Uterus (tissue), 4 donors: ENCODE results near the gene DPP10. TPM values are rescaled to one million over a fixed set of nuclear protein-coding genes. Genes with fewer than 3 reads are reported as not detected.

Experiments used
- DNase-seq, 2 donors: peaks; one replicate each; pipeline ENCODE4 v3.0.0-alpha.2; 2019 to 2020
- H3K27ac ChIP-seq, 2 donors: fragments of 200-600 bp; sonication (generic); 1 replicate in 1 of 2; 2 replicates in 1 of 2; pipeline ENCODE4 v1.5.1; 2016 to 2018
- H3K27me3 ChIP-seq, 2 donors: fragments of 200-600 bp; sonication (generic); one replicate each; pipeline ENCODE4 v1.5.1; 2018 to 2019; ENCODE audit warnings: control low read depth in 1 of 2
- H3K36me3 ChIP-seq, 2 donors: fragments of 200-600 bp; sonication (generic); one replicate each; pipeline ENCODE4 v1.5.1; 2019; ENCODE audit warnings: control low read depth in 1 of 2
- H3K4me1 ChIP-seq, 2 donors: fragments of 200-600 bp; sonication (generic); one replicate each; pipeline ENCODE4 v1.5.1; 2018 to 2019; ENCODE audit warnings: control low read depth in 1 of 2
- H3K4me3 ChIP-seq, 2 donors: fragments of 200-600 bp; sonication (generic); 1 replicate in 1 of 2; 2 replicates in 1 of 2; pipeline ENCODE4 v1.5.1; 2018 to 2019; ENCODE audit warnings: mild to moderate bottlenecking in 1 of 2
- H3K9me3 ChIP-seq, 2 donors: fragments of 200-600 bp; sonication (generic); one replicate each; pipeline ENCODE4 v1.5.1; 2019; ENCODE audit warnings: control low read depth in 1 of 2
- POLR2A ChIP-seq, 2 donors: fragments of 450-650 bp; IDR thresholded peaks; one replicate each; pipeline ENCODE4 v1.6.1; 2016; ENCODE audit warnings: antibody characterized with exemption in 2 of 2, mild to moderate bottlenecking in 1 of 2, moderate library complexity in 1 of 2
- intact Hi-C: fragments of 100-400 bp; cut with DNase I; formaldehyde crosslinking; loops from one replicate; pipeline ENCODE4 v1.15.1; 2023; ENCODE audit warnings: low total_unique reads
- small RNA-seq: library from RNA; depleted of rRNA; stranded (forward); fragments of <200 nt; gene quantifications from one replicate; pipeline ENCODE3, GENCODE V24; 2016
- total RNA-seq, 4 donors: library from RNA; depleted of rRNA in 3 of 4; stranded (reverse); fragments of >200 nt in 3 of 4; gene quantifications; one replicate each; pipeline versions ENCODE4 v1.1.0 to v1.2.4, GENCODE V29; 2014 to 2023
- TF ChIP-seq, protein P1 (sequence below), 4 experiments: fragments of 200-600 bp in 2 of 4; fragments of 450-650 bp in 2 of 4; sonication (generic) in 2 of 4; IDR thresholded peaks; one replicate each; pipeline ENCODE4 v1.5.1; 2016 to 2019; ENCODE audit warnings: antibody characterized with exemption in 4 of 4, mild to moderate bottlenecking in 2 of 4, moderate library complexity in 1 of 4
- donor health status: DM: yes; HTN: yes; CAD: no.

DPP10 gene
- total RNA-seq, 4 donors from 2014 or later, result 33.0 TPM; not detected in 3

DNA sequence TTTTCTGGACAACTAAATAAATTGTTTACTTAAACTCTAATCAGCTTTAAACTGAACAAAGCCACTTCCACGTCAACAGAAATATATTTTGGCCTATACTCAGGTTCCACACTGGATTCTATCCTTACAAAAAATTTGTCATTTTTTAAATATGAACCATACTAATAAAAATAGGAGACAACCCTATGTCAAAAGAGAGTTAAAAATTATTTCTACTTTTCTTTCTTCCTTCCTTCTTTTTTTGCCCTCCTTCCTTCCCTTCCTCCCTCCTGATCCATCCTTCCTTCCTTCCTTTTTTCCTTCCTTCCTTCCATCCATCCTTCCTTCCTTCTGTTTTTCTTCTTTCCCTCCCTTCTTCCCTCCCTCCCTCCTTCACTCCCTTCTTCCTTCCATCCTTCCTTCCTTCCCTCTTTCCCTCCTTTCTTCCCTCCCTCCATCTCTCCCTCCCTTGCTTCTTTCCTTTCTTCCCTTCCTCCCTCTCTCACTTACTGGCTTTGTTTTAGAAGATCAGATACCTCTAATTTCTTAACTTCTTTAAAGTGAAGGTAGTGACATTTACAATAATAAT lies 1444.9 kb downstream of the DPP10 start:
- Histone ChIP-seq H3K4me1 (no peaks in the 10 kb centered on the region), H3K4me3 (no peak overlapping the region), H3K9me3 (no peaks in the 10 kb centered on the region), H3K27me3 (no peaks in the 10 kb centered on the region), H3K36me3 (no peaks in the 10 kb centered on the region), H3K27ac (no peak overlapping the region)
- intact Hi-C loops, result no loop called here
- TF ChIP-seq, protein P1, sequence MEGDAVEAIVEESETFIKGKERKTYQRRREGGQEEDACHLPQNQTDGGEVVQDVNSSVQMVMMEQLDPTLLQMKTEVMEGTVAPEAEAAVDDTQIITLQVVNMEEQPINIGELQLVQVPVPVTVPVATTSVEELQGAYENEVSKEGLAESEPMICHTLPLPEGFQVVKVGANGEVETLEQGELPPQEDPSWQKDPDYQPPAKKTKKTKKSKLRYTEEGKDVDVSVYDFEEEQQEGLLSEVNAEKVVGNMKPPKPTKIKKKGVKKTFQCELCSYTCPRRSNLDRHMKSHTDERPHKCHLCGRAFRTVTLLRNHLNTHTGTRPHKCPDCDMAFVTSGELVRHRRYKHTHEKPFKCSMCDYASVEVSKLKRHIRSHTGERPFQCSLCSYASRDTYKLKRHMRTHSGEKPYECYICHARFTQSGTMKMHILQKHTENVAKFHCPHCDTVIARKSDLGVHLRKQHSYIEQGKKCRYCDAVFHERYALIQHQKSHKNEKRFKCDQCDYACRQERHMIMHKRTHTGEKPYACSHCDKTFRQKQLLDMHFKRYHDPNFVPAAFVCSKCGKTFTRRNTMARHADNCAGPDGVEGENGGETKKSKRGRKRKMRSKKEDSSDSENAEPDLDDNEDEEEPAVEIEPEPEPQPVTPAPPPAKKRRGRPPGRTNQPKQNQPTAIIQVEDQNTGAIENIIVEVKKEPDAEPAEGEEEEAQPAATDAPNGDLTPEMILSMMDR (IDR thresholded peaks at IDR 0.05), result no peak
- no peak for TF ChIP-seq POLR2A (IDR thresholded peaks at IDR 0.05)
- DNase-seq, result no peak

Small RNAs within 50 kb of the gene (small RNA-seq; reads per million reads assigned to genes)
- 0.24 reads per million for gene RNU2-41P
